Measurements from ENCODE around the gene ATP8B3.

The ATP8B3 gene

GRCh38 chr19:1734321-1734966 is 77.6 kb downstream of the ATP8B3 start:
- DNase-seq = no peak

Data from CD4-positive, alpha-beta T cell treated with Interleukin-17A for 4 hours (primary cell).